A673 (cell line): Measurements from ENCODE around the gene DZIP3. TPM values are rescaled to one million over a fixed set of nuclear protein-coding genes. Genes with fewer than 3 reads are reported as not detected.

Experiments used
- BruUV-seq: library from RNA; stranded (reverse); fragments of 400-500 nt; replicated peaks from 2 replicates; lab custom pipeline; 2021; lab: Mats Ljungman, UMichigan
- CTCF ChIA-PET: fragments of 300-600 bp; sonication (Branson Sonifier 250); formaldehyde crosslinking; loops from one replicate; lab custom pipeline; 2022; ENCODE audit warnings: antibody characterized with exemption; lab: Charles Lee
- POLR2A ChIA-PET: fragments of 300-600 bp; sonication (Branson Sonifier 250); formaldehyde crosslinking; loops from one replicate; lab custom pipeline; 2022; ENCODE audit warnings: antibody characterized with exemption; ENCODE audit not compliant: low non-redundant PET; lab: Charles Lee
- DNase-seq: peaks from one replicate; pipeline ENCODE4 v3.0.0-alpha.2; 2015; ENCODE audit warnings: low spot score
- H3K27ac ChIP-seq: fragments of 200-600 bp; sonication (generic); 2 replicates; pipeline ENCODE4 v1.5.1; 2016; ENCODE audit warnings: mixed run types, low read depth, mild to moderate bottlenecking, mixed read lengths, antibody characterized with exemption, low read length; ENCODE audit not compliant: poor library complexity, severe bottlenecking
- H3K27me3 ChIP-seq: fragments of 200-600 bp; sonication (generic); replicated peaks from 2 replicates; pipeline ENCODE4 v1.6.1; 2017; ENCODE audit warnings: mixed run types, low read depth, mild to moderate bottlenecking, mixed read lengths, antibody characterized with exemption, low read length; ENCODE audit not compliant: insufficient read depth, poor library complexity
- H3K36me3 ChIP-seq: fragments of 200-600 bp; sonication (generic); 2 replicates; pipeline ENCODE4 v1.6.1; 2016; ENCODE audit warnings: mixed run types, mild to moderate bottlenecking, mixed read lengths, antibody characterized with exemption, low read length; ENCODE audit not compliant: insufficient read depth, poor library complexity, severe bottlenecking
- H3K4me1 ChIP-seq: fragments of 200-600 bp; sonication (generic); 2 replicates; pipeline ENCODE4 v1.6.1; 2017; ENCODE audit warnings: mixed run types, mild to moderate bottlenecking, mixed read lengths, antibody characterized with exemption, low read length; ENCODE audit not compliant: insufficient read depth, poor library complexity, severe bottlenecking
- H3K4me3 ChIP-seq: fragments of 200-600 bp; sonication (generic); 2 replicates; pipeline ENCODE4 v1.5.1; 2016; ENCODE audit warnings: low read depth, mixed run types, mild to moderate bottlenecking, mixed read lengths, low read length; ENCODE audit not compliant: poor library complexity, severe bottlenecking
- H3K9me3 ChIP-seq: fragments of 200-600 bp; sonication (generic); 2 replicates; pipeline ENCODE4 v1.6.1; 2016; ENCODE audit warnings: mixed run types, low read depth, mild to moderate bottlenecking, mixed read lengths, antibody characterized with exemption, low read length; ENCODE audit not compliant: poor library complexity, severe bottlenecking
- EZH2 ChIP-seq: fragments of 200-600 bp; sonication (generic); IDR thresholded peaks from 2 replicates; pipeline ENCODE4 v1.6.1; 2017; ENCODE audit warnings: borderline replicate concordance, low read depth, mild to moderate bottlenecking, mixed read lengths, antibody characterized with exemption, low read length; ENCODE audit not compliant: poor library complexity, severe bottlenecking
- intact Hi-C: fragments of 100-400 bp; cut with micrococcal nuclease; formaldehyde crosslinking; loops from one replicate; pipeline ENCODE4 v1.10.0; 2022; ENCODE audit not compliant: unreplicated experiment
- total RNA-seq: library from RNA; stranded (reverse); gene quantifications from 2 replicates; pipeline ENCODE4 v1.2.3, GENCODE V29; 2021
- TF ChIP-seq, protein P1 (sequence below): fragments of 300-800, 200-600 bp; sonication (generic); conservative IDR thresholded peaks from 2 replicates; pipeline ENCODE4 v1.5.1; 2017; ENCODE audit warnings: low read depth, mild to moderate bottlenecking, antibody characterized with exemption, low read length, moderate library complexity, mixed read lengths

Gene DZIP3
- total RNA-seq, 1 experiment from 2014 or later: 14.9 TPM

DNA sequence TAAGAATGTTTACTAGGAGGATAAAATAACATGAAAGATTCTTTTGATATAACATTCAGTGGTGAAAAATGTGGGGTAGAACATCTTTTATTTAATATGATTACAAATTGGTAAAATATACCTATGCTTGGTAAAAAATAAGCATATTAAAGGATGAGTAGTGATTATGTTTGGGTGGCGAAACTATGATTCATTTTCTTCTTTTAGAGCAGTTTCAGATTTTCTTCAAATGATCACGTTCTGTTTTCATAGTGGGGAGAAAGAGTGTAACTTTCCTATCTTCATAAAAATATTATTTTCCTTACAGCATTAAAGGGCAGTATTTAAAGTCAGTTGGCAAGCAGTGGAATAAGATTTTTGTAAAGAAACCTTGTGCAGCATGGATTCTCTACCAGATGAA, 15.5 kb downstream of the DZIP3 start:
- ChIA-PET POLR2A (no interaction called here), CTCF (no interaction called here)
- Histone ChIP-seq H3K27ac (no peak overlapping the region), H3K36me3 (no peaks in the 10 kb centered on the region), H3K27me3 (no peaks in the 10 kb centered on the region), H3K4me3 (no peak overlapping the region), H3K4me1 (no peaks in the 10 kb centered on the region), H3K9me3 (no peaks in the 10 kb centered on the region)
- TF ChIP-seq, protein P1, sequence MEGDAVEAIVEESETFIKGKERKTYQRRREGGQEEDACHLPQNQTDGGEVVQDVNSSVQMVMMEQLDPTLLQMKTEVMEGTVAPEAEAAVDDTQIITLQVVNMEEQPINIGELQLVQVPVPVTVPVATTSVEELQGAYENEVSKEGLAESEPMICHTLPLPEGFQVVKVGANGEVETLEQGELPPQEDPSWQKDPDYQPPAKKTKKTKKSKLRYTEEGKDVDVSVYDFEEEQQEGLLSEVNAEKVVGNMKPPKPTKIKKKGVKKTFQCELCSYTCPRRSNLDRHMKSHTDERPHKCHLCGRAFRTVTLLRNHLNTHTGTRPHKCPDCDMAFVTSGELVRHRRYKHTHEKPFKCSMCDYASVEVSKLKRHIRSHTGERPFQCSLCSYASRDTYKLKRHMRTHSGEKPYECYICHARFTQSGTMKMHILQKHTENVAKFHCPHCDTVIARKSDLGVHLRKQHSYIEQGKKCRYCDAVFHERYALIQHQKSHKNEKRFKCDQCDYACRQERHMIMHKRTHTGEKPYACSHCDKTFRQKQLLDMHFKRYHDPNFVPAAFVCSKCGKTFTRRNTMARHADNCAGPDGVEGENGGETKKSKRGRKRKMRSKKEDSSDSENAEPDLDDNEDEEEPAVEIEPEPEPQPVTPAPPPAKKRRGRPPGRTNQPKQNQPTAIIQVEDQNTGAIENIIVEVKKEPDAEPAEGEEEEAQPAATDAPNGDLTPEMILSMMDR: no peak
- no peak for TF ChIP-seq EZH2
- intact Hi-C loops: no loop called here
- BruUV-seq: no TSS peak
- DNase-seq: no peak

DNA sequence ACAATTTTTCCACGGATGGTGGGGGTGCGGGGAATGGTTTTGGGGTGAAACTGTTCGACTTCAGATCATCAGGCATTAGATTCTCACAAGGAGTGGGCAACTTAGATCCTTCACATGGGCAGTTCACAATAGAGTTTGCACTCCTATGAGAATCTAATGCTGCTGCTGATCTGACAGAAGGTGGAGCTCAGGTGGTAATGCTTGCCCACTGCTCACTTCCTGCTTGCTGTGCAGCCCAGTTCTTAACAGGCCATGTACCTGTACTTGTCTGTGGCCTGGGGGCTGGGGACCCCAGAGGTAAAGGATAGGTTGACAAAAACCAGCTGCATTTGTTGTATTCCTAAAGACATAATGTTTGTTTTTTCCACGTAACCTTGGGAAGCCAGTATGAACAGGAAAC, 16.0 kb downstream of the DZIP3 start:
- no peak for DNase-seq
- Histone ChIP-seq H3K27ac (no peak overlapping the region), H3K27me3 (no peaks in the 10 kb centered on the region), H3K9me3 (no peaks in the 10 kb centered on the region), H3K36me3 (no peaks in the 10 kb centered on the region), H3K4me1 (no peaks in the 10 kb centered on the region), H3K4me3 (no peak overlapping the region)
- ChIA-PET CTCF (no interaction called here), POLR2A (no interaction called here)
- intact Hi-C loops: no loop called here
- BruUV-seq: no TSS peak
- TF ChIP-seq, protein P1: no peak
- TF ChIP-seq EZH2: no peak

DNA sequence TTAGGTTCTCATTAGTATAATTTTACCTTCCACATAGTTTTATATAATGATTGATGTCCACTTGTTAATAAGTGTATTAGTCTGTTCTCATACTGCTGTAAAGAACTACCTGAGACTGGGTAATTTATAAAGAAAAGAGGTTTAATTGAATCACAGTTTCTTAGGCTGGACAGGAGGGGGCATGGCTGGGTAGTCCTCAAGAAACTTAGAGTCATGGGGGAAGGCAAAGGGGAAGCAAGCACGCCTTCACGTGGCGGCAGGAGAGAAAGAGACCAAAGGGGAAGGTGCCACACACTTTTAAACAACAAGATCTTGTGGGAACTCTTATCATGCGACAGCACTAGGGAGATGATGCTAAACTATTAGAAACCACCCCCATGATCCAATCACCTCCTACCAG, 19.2 kb downstream of the DZIP3 start:
- H3K4me3 ChIP-seq: no peak overlapping the region
- H3K27me3 ChIP-seq: no peaks in the 10 kb centered on the region
- intact Hi-C loops: no loop called here
- H3K4me1 ChIP-seq: no peaks in the 10 kb centered on the region
- H3K9me3 ChIP-seq: no peaks in the 10 kb centered on the region
- no TSS peak for BruUV-seq
- CTCF ChIA-PET: no interaction called here
- no peaks in the 10 kb centered on the region for H3K36me3 ChIP-seq
- H3K27ac ChIP-seq: no peak overlapping the region
- TF ChIP-seq, protein P1: no peak
- no peak for TF ChIP-seq EZH2
- POLR2A ChIA-PET: no interaction called here
- no peak for DNase-seq
